ENCODE results near the gene TRMT61A. TPM values are rescaled to one million over a fixed set of nuclear protein-coding genes. Genes with fewer than 3 reads are reported as not detected.

TRMT61A gene
- total RNA-seq, 1 donor from 2014 or later = 21.8 TPM

- intact Hi-C loops (cut with micrococcal nuclease) = no loop called here
- no peak overlapping the region for H3K27ac Mint-ChIP-seq
- DNase-seq (no peak), ATAC-seq (ENCODE audit: low read depth) (no peak)
- no peak overlapping the region for H3K4me3 Mint-ChIP-seq
- CTCF ChIA-PET = interaction anchor here (1.7 kb wide), 1 partner anchor 18 kb away, joined by 4 read pairs; no protein-coding TSS in a partner anchor
- peaks cover 13% of the 10 kb centered on the region for H3K36me3 Mint-ChIP-seq (ENCODE audit: low read depth)
- H3K27me3 Mint-ChIP-seq = peaks cover 1% of the 10 kb centered on the region
- H3K9me3 Mint-ChIP-seq = no peaks in the 10 kb centered on the region
- TF ChIP-seq CTCF (IDR thresholded peaks at IDR 0.05) = no peak
- no peaks in the 10 kb centered on the region for H3K4me1 Mint-ChIP-seq
- POLR2A ChIA-PET = interaction anchor here (0.8 kb wide), 2 partner anchors 17 to 20 kb away, joined by 4 read pairs; no protein-coding TSS in a partner anchor
Observed at GRCh38 chr14:103538291-103539055, 9.5 kb downstream of the TRMT61A start.

- no peak for TF ChIP-seq CTCF (IDR thresholded peaks at IDR 0.05)
- peaks cover 8% of the 10 kb centered on the region for H3K36me3 Mint-ChIP-seq (ENCODE audit: low read depth)
- H3K27ac Mint-ChIP-seq = no peak overlapping the region
- peaks cover 1% of the 10 kb centered on the region for H3K27me3 Mint-ChIP-seq
- no peak for DNase-seq
- H3K4me1 Mint-ChIP-seq = no peaks in the 10 kb centered on the region
- ChIA-PET POLR2A (interaction anchor here (0.8 kb wide), 2 partner anchors 18 to 21 kb away, joined by 4 read pairs; no protein-coding TSS in a partner anchor), CTCF (interaction anchor here (1.5 to 1.7 kb wide), 2 partner anchors 18 to 21 kb away, joined by 4 to 5 read pairs; no protein-coding TSS in a partner anchor)
- H3K4me3 Mint-ChIP-seq = no peak overlapping the region
- intact Hi-C loops (cut with micrococcal nuclease) = no loop called here
- H3K9me3 Mint-ChIP-seq = no peaks in the 10 kb centered on the region
- peak; percentile 51 for ATAC-seq (ENCODE audit: low read depth)
Observed at GRCh38 chr14:103539056-103539825, 10.2 kb downstream of the TRMT61A start.

- POLR2A ChIA-PET = interaction anchor here (1.3 kb wide), 2 partner anchors 8 to 13 kb away, joined by 3 read pairs; no protein-coding TSS in a partner anchor
Observed at GRCh38 chr14:103540821-103541708, 12.1 kb downstream of the TRMT61A start.

More at GRCh38 chr14:103540821-103541708, 12.1 kb downstream of the TRMT61A start:
- Mint-ChIP-seq H3K9me3 (no peaks in the 10 kb centered on the region), H3K36me3 (ENCODE audit: low read depth) (peaks cover 3% of the 10 kb centered on the region), H3K4me1 (no peaks in the 10 kb centered on the region), H3K27ac (no peak overlapping the region), H3K27me3 (peaks cover 1% of the 10 kb centered on the region), H3K4me3 (no peak overlapping the region)
- intact Hi-C loops (cut with micrococcal nuclease) = no loop called here
- ATAC-seq (ENCODE audit: low read depth) = no peak
- CTCF ChIA-PET = interaction anchor here (1.1 to 1.5 kb wide), 2 partner anchors 22 to 23 kb away, joined by 3 to 5 read pairs; no protein-coding TSS in a partner anchor
- no peak for TF ChIP-seq CTCF (IDR thresholded peaks at IDR 0.05)
- no peak for DNase-seq

Data from activated B cell treated with CpG ODN at 0.5 μM for 24 hours (primary cell).